ENCODE data around the gene AGR3.

The AGR3 gene

GRCh38 chr7:16811551-16811950 lies 70.2 kb downstream of the AGR3 start:
- TF ChIP-seq, protein P1, sequence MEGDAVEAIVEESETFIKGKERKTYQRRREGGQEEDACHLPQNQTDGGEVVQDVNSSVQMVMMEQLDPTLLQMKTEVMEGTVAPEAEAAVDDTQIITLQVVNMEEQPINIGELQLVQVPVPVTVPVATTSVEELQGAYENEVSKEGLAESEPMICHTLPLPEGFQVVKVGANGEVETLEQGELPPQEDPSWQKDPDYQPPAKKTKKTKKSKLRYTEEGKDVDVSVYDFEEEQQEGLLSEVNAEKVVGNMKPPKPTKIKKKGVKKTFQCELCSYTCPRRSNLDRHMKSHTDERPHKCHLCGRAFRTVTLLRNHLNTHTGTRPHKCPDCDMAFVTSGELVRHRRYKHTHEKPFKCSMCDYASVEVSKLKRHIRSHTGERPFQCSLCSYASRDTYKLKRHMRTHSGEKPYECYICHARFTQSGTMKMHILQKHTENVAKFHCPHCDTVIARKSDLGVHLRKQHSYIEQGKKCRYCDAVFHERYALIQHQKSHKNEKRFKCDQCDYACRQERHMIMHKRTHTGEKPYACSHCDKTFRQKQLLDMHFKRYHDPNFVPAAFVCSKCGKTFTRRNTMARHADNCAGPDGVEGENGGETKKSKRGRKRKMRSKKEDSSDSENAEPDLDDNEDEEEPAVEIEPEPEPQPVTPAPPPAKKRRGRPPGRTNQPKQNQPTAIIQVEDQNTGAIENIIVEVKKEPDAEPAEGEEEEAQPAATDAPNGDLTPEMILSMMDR (IDR thresholded peaks at IDR 0.05; ENCODE audit: borderline replicate concordance, insufficient read depth, low read depth, low read length) = no peak
- no peak overlapping the region for H3K4me3 ChIP-seq (ENCODE audit: low read depth, low read length)

- TF ChIP-seq, protein P1 (IDR thresholded peaks at IDR 0.05; ENCODE audit: borderline replicate concordance, insufficient read depth, low read depth, low read length) = no peak
- H3K4me3 ChIP-seq (ENCODE audit: low read depth, low read length) = no peak overlapping the region
These were observed 71.2 kb downstream of the AGR3 start for GRCh38 chr7:16810573-16810972.

GRCh38 chr7:16810112-16810511 lies 71.7 kb downstream of the AGR3 start:
- no peak overlapping the region for H3K4me3 ChIP-seq (ENCODE audit: low read depth, low read length)
- TF ChIP-seq, protein P1 (IDR thresholded peaks at IDR 0.05; ENCODE audit: borderline replicate concordance, insufficient read depth, low read depth, low read length) = no peak
